Measurements from ENCODE around the gene B4GALT5. TPM values are rescaled to one million over a fixed set of nuclear protein-coding genes. Genes with fewer than 3 reads are reported as not detected.

Gene B4GALT5
- total RNA-seq, 1 donor from 2014 or later: 47.9 TPM

GRCh38 chr20:49656304-49656703 lies 57.4 kb downstream of the B4GALT5 start:
- no peak overlapping the region for H3K27ac Mint-ChIP-seq
- peaks cover 6% of the 10 kb centered on the region for H3K4me1 Mint-ChIP-seq (ENCODE audit: unreplicated experiment)
- H3K9me3 Mint-ChIP-seq: no peaks in the 10 kb centered on the region
- H3K36me3 Mint-ChIP-seq: peaks cover 27% of the 10 kb centered on the region
- H3K4me3 Mint-ChIP-seq: no peak overlapping the region
- no peak for DNase-seq (ENCODE audit: extremely low spot score, unreplicated experiment)
- no peaks in the 10 kb centered on the region for H3K27me3 Mint-ChIP-seq
- TF ChIP-seq CTCF (conservative IDR thresholded peaks at IDR 0.05): no peak

GRCh38 chr20:49653925-49654434 lies 59.7 kb downstream of the B4GALT5 start:
- H3K9me3 Mint-ChIP-seq: no peaks in the 10 kb centered on the region
- TF ChIP-seq CTCF (conservative IDR thresholded peaks at IDR 0.05): no peak
- peaks cover 31% of the 10 kb centered on the region for H3K36me3 Mint-ChIP-seq
- H3K27ac Mint-ChIP-seq: no peak overlapping the region
- no peaks in the 10 kb centered on the region for H3K27me3 Mint-ChIP-seq
- no peak for DNase-seq (ENCODE audit: extremely low spot score, unreplicated experiment)
- H3K4me3 Mint-ChIP-seq: no peak overlapping the region
- peaks cover 6% of the 10 kb centered on the region for H3K4me1 Mint-ChIP-seq (ENCODE audit: unreplicated experiment)

- no peaks in the 10 kb centered on the region for H3K9me3 Mint-ChIP-seq
- H3K36me3 Mint-ChIP-seq: peaks cover 40% of the 10 kb centered on the region
- no peak for TF ChIP-seq CTCF (conservative IDR thresholded peaks at IDR 0.05)
- H3K27me3 Mint-ChIP-seq: no peaks in the 10 kb centered on the region
- DNase-seq (ENCODE audit: extremely low spot score, unreplicated experiment): no peak
- no peaks in the 10 kb centered on the region for H3K4me1 Mint-ChIP-seq (ENCODE audit: unreplicated experiment)
- H3K4me3 Mint-ChIP-seq: no peak overlapping the region
- no peak overlapping the region for H3K27ac Mint-ChIP-seq
Observed at GRCh38 chr20:49649672-49650071, 64.0 kb downstream of the B4GALT5 start.

GRCh38 chr20:49647550-49647949 lies 66.1 kb downstream of the B4GALT5 start:
- Mint-ChIP-seq H3K36me3 (peaks cover 29% of the 10 kb centered on the region), H3K9me3 (no peaks in the 10 kb centered on the region), H3K27me3 (no peaks in the 10 kb centered on the region), H3K4me3 (no peak overlapping the region), H3K27ac (no peak overlapping the region), H3K4me1 (ENCODE audit: unreplicated experiment) (no peaks in the 10 kb centered on the region)
- DNase-seq (ENCODE audit: extremely low spot score, unreplicated experiment): no peak
- TF ChIP-seq CTCF (conservative IDR thresholded peaks at IDR 0.05): no peak

- no peaks in the 10 kb centered on the region for H3K4me1 Mint-ChIP-seq (ENCODE audit: unreplicated experiment)
- peaks cover 33% of the 10 kb centered on the region for H3K36me3 Mint-ChIP-seq
- no peak for DNase-seq (ENCODE audit: extremely low spot score, unreplicated experiment)
- TF ChIP-seq CTCF (conservative IDR thresholded peaks at IDR 0.05): no peak
- no peaks in the 10 kb centered on the region for H3K9me3 Mint-ChIP-seq
- H3K27ac Mint-ChIP-seq: no peak overlapping the region
- no peak overlapping the region for H3K4me3 Mint-ChIP-seq
- H3K27me3 Mint-ChIP-seq: no peaks in the 10 kb centered on the region
Observed at GRCh38 chr20:49646528-49646927, 67.2 kb downstream of the B4GALT5 start.

- peaks cover 37% of the 10 kb centered on the region for H3K36me3 Mint-ChIP-seq
- H3K4me1 Mint-ChIP-seq (ENCODE audit: unreplicated experiment): no peaks in the 10 kb centered on the region
- no peak overlapping the region for H3K4me3 Mint-ChIP-seq
- no peak for DNase-seq (ENCODE audit: extremely low spot score, unreplicated experiment)
- no peak overlapping the region for H3K27ac Mint-ChIP-seq
- H3K9me3 Mint-ChIP-seq: no peaks in the 10 kb centered on the region
- H3K27me3 Mint-ChIP-seq: no peaks in the 10 kb centered on the region
- no peak for TF ChIP-seq CTCF (conservative IDR thresholded peaks at IDR 0.05)
Observed at GRCh38 chr20:49646126-49646525, 67.6 kb downstream of the B4GALT5 start.

Measured in type B pancreatic cell (in vitro differentiated cells).